SU-DHL-6 (cell line): Measurements from ENCODE around the gene FKBP5.

ENCODE experiments used
- H2AFZ ChIP-seq: fragments of 200-600 bp; sonication (generic); 2 replicates; pipeline ENCODE4 v1.6.1; 2014; ENCODE audit warnings: low read depth, mild to moderate bottlenecking, moderate library complexity, mixed read lengths, antibody characterized with exemption, low read length; ENCODE audit not compliant: severe bottlenecking
- H3F3A ChIP-seq: fragments of 200-600 bp; shearing (Covaris generic); 2 replicates; pipeline ENCODE4 v1.6.0; 2016; ENCODE audit warnings: antibody characterized with exemption, mild to moderate bottlenecking; ENCODE audit not compliant: insufficient read depth
- H3K27ac ChIP-seq: fragments of 200-600 bp; sonication (generic); 2 replicates; pipeline ENCODE4 v1.5.1; 2016; ENCODE audit warnings: low read depth, mild to moderate bottlenecking, low read length, moderate library complexity, mixed read lengths
- H3K27me3 ChIP-seq: fragments of 200-600 bp; sonication (generic), shearing (Covaris generic); 2 replicates; pipeline ENCODE4 v1.6.0; 2014; ENCODE audit warnings: mild to moderate bottlenecking, low read length
- H3K36me3 ChIP-seq: fragments of 200-600 bp; sonication (generic); 2 replicates; pipeline ENCODE4 v1.6.1; 2014; ENCODE audit warnings: mild to moderate bottlenecking, low read length, mixed read lengths
- H3K4me2 ChIP-seq: fragments of 300-600, 200-600 bp; shearing (Covaris generic), sonication (generic); 2 replicates; pipeline ENCODE4 v1.6.0; 2014; ENCODE audit warnings: low read length, low read depth, mild to moderate bottlenecking; ENCODE audit not compliant: poor library complexity, severe bottlenecking
- H3K4me3 ChIP-seq: fragments of 200-600 bp; sonication (generic); 2 replicates; pipeline ENCODE4 v1.5.1; 2014; ENCODE audit warnings: antibody characterized with exemption, low read length, mild to moderate bottlenecking, mixed read lengths; ENCODE audit not compliant: insufficient read depth, poor library complexity, severe bottlenecking
- H3K79me2 ChIP-seq: fragments of 200-600 bp; sonication (generic); 2 replicates; pipeline ENCODE4 v1.6.1; 2014; ENCODE audit warnings: mild to moderate bottlenecking, low read length, moderate library complexity; ENCODE audit not compliant: insufficient read depth
- H3K9ac ChIP-seq: fragments of 200-600 bp; sonication (generic); 2 replicates; pipeline ENCODE4 v1.7.0; 2014; ENCODE audit warnings: mild to moderate bottlenecking, low read length
- H3K9me2 ChIP-seq: fragments of 200-600 bp; sonication (generic); replicated peaks from 2 replicates; pipeline ENCODE4 v1.6.1; 2014; ENCODE audit warnings: low read length; ENCODE audit not compliant: insufficient read depth
- H3K9me3 ChIP-seq: fragments of 200-600 bp; sonication (generic); 2 replicates; pipeline ENCODE4 v1.6.1; 2014; ENCODE audit warnings: low read length, mixed read lengths; ENCODE audit not compliant: insufficient read depth
- H4K20me1 ChIP-seq: fragments of 200-600 bp; sonication (generic); 2 replicates; pipeline ENCODE4 v1.6.1; 2014; ENCODE audit warnings: low read depth, mild to moderate bottlenecking, antibody characterized with exemption, low read length, moderate library complexity, mixed read lengths
- CTCF ChIP-seq: fragments of 200-600 bp; sonication (generic); IDR thresholded peaks from one replicate; pipeline ENCODE4 v1.5.1; 2017; ENCODE audit warnings: antibody characterized with exemption, mild to moderate bottlenecking, low read length, moderate library complexity; ENCODE audit not compliant: insufficient read depth, poor library complexity, severe bottlenecking
- EZH2phosphoT487 ChIP-seq: fragments of 200-600 bp; sonication (generic), shearing (Covaris generic); conservative IDR thresholded peaks from 2 replicates; pipeline ENCODE4 v1.6.1; 2018; ENCODE audit warnings: mild to moderate bottlenecking, antibody characterized with exemption, low read length, moderate library complexity, mixed read lengths

FKBP5 gene

GRCh38 chr6:35586542-35586941 is 102.2 kb downstream of the FKBP5 start:
- peaks cover 40% of the 10 kb centered on the region for H3F3A ChIP-seq
- H4K20me1 ChIP-seq = no peaks in the 10 kb centered on the region
- H3K9me3 ChIP-seq = no peaks in the 10 kb centered on the region
- no peak overlapping the region; the same call in 1 of the 2 replicates for H3K27ac ChIP-seq
- H3K9me2 ChIP-seq = no peaks in the 10 kb centered on the region
- H3K36me3 ChIP-seq = peaks cover 57% of the 10 kb centered on the region
- H3K79me2 ChIP-seq = no peaks in the 10 kb centered on the region
- no peak overlapping the region for H2AFZ ChIP-seq
- no peak overlapping the region for H3K4me2 ChIP-seq
- H3K4me3 ChIP-seq = no peak overlapping the region
- no peak for TF ChIP-seq CTCF
- TF ChIP-seq EZH2phosphoT487 = no peak
- no peaks in the 10 kb centered on the region for H3K27me3 ChIP-seq
- H3K9ac ChIP-seq = no peak overlapping the region

GRCh38 chr6:35585658-35586057 is 103.1 kb downstream of the FKBP5 start:
- Histone ChIP-seq H3K9me2 (no peaks in the 10 kb centered on the region), H3K79me2 (no peaks in the 10 kb centered on the region), H3K4me3 (no peak overlapping the region), H2AFZ (no peak overlapping the region), H4K20me1 (no peaks in the 10 kb centered on the region), H3F3A (peaks cover 36% of the 10 kb centered on the region), H3K9me3 (no peaks in the 10 kb centered on the region), H3K4me2 (no peak overlapping the region), H3K27me3 (no peaks in the 10 kb centered on the region), H3K27ac (no peak overlapping the region), H3K9ac (no peak overlapping the region), H3K36me3 (peaks cover 50% of the 10 kb centered on the region)
- TF ChIP-seq EZH2phosphoT487 (no peak), CTCF (no peak)

GRCh38 chr6:35583893-35584688 is 104.6 kb downstream of the FKBP5 start:
- peak; percentile 97 for TF ChIP-seq CTCF
- TF ChIP-seq EZH2phosphoT487 = no peak
- Histone ChIP-seq H3K4me3 (no peak overlapping the region), H3K27ac (no peak overlapping the region), H3K36me3 (peaks cover 45% of the 10 kb centered on the region; the same call in 1 of the 2 replicates), H3K9me3 (no peaks in the 10 kb centered on the region), H3K4me2 (no peak overlapping the region), H3K27me3 (no peaks in the 10 kb centered on the region), H3F3A (peaks cover 36% of the 10 kb centered on the region), H3K9ac (no peak overlapping the region), H3K79me2 (no peaks in the 10 kb centered on the region), H4K20me1 (no peaks in the 10 kb centered on the region), H3K9me2 (no peaks in the 10 kb centered on the region), H2AFZ (no peak overlapping the region)
